GM19351 (cell line): ENCODE measurements around the gene TTLL9.
"Not testable (repeated sequence)": the region's sequence is repeated elsewhere in the genome, so short reads cannot be mapped to it uniquely, and the experiment has no call there.

ENCODE experiments used
- ATAC-seq: cut with Tn5 transposase; IDR thresholded peaks from one replicate; pipeline ENCODE4 v1.9.1; 2021; ENCODE audit warnings: mild to moderate bottlenecking, moderate library complexity; ENCODE audit not compliant: unreplicated experiment

Gene TTLL9

DNA sequence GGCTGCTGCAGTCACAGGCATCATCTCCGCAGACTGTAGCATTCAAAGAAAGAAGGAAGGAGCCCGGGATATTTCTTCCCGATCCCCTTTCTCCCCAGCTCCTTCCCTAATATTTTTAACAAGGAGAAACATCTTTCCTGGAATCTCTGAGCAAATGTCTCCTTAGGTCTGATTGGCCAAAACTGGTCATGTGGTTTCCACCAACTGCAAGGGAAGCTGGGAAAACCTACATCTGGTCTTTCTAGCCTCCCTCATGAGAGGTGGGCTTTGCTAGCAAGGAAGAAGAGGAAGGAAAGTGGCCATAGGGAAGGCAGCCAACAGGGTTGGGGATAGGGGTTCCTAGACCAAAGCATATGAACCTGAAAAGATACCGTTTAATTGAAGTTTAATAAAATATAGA is 46.3 kb downstream of the TTLL9 start:
- no peak for ATAC-seq

DNA sequence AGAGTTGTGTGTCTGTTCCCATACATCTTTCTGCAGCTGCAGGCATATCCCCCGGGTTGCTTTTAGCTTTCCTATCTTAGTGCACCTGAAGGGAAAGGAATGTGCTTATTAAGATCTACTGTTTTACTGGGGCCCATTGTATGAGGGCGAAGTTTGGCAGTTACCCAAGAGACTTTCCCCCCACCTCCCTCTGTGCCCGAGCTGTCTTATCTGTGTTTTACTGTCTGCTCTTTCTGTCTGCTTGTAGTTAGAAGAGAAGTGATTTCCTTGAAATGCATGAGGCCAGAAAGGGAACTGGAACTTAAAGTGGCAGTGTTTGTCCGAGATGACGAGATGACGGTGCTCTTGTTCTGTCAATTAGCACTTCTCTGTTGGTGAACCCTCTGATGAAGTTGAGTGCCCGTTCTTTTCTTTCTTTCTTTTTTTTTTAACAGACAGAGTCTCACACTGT is 47.6 kb downstream of the TTLL9 start:
- not testable (repeated sequence) for ATAC-seq

DNA sequence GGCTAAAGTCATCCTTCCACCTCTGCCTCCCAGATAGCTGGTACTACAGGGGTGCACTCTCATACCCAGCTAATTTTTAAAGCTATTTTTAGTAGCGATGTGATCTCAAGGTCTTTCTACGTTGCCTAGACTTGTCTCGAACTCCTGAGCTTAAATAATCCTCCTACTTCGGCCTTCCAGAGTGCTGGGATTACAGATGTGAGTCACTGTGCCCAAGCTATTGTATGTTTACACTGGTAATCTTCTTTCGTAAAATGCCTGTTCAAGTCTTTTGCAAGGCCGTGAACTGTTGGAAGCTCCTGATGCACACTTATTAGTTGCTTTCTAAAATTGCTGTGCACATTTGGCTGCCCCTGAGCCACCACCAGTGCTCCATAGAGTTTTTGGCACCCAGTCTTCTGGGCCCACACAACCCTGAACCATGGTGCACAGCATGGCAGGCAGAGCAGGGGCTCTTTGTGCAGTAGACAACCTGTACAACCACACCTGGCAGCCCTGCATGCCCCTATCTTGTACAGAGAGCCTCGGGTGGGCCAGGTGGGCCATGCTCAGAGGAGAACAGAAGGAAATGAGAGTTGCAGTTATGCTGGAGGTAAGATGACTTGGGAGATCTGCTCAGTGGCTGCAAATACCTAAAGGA is 48.2 kb downstream of the TTLL9 start:
- no peak for ATAC-seq

DNA sequence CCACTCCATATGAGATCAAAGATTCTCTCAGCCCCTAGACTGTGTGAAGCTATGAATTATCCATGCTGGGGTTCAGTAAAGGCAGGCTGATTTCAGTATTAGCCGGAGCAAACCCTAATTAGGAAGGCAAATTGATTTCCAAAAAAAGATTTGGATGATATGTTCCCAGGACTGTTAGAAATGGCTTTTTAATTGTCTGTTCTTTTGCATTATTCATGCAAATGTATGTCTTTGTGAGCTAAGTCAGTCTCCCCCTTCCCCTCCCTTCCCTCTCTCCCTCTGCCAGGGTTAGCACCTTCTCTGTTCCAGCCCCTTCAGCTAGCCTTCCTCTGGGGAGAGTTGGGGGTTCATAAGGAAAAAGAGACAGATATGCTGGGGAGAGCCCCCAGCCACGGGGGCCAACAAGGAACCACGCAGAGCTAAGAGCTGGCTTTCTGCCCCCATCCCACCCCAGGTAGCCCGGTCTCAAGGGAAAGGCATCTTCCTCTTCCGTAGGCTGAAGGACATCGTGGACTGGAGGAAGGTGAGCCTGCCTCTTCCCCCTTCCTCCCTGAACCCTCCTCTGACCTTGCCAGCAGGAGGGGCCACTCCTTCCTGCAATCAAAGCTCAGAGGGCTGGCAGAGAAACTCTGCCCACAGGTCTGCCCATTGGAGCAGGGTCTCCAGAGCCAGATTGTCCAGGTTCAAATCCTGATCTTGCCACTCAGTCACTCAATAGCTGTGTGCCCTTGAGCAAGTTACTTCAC is 49.1 kb downstream of the TTLL9 start:
- ATAC-seq, result no peak

DNA sequence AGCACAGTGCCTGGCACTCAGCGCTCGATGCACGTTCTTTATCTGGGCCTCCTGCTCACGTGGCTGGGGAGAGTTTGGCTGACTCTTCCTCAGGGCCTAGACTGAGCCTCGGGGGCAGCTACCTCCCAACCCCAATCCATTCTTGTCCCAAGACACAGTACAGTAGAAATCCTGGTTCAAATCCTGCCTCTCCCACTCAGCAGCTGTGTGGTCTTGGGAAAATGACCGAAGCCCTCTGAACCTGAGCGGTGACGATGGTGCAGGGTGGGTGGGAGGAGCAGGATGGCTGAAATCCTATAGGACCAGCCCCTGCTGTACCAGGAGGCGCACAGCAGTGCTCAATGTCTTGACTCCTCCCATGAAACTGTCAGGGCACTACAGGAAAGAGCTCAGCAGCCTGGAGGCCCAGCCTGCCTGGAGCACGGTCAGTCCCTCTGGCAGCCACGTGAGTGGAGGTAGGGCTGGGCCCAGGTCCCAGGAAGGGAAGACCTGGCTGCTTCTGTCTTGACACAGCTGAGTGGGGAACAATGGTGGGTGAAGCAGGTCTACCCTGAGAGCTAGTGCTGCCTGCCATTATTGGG is 49.9 kb downstream of the TTLL9 start:
- no peak for ATAC-seq

DNA sequence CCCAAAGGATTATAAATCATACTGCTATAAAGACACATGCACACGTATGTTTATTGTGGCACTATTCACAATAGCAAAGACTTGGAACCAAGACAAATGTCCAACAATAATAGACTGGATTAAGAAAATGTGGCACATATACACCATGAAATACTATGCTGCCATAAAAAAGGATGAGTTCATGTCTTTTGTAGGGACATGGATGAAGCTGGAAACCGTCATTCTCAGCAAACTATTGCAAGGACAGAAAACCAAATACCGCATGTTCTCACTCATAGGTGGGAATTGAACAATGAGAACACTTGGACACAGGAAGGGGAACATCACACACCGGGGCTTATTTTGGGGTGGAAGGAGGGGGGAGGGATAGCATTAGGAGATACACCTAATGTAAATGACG is 51.0 kb downstream of the TTLL9 start:
- not testable (repeated sequence) for ATAC-seq

DNA sequence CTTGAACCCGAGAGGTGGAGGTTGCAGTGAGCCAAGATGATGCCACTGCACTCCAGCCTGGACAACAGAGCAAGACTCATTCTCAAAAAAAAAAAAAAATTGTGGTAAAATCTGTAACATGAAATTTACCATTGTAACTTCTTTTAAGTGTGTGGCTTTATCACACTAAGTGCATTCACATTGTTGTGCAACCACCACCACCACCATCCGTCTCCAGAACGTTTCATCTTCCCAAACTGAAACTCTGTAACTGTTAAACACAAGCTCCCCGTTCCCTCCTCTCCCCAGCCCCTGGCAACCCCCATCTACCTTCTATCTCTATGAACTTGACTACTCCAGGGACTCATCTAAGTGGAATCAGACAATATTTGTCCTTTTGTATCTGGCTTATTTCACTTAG is 51.7 kb downstream of the TTLL9 start:
- no peak for ATAC-seq

DNA sequence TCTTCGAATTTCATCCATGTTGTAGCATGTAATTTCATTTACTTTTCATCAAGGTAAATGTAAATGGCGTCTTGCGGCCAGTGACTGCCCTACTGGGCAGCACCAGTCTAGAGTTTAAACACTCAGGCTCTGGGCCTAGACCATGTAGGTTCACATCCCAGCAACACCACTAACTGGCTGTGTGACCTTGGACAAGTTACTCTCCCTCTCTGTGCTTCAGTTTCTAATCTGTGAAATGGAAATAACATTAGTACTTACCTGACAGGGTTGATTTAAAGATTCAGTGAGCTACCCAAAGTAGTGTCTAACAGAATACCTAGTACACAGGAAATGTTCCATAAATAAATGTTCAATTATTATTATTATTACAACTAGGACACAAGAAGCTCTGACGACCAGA is 52.2 kb downstream of the TTLL9 start:
- ATAC-seq, result no peak

DNA sequence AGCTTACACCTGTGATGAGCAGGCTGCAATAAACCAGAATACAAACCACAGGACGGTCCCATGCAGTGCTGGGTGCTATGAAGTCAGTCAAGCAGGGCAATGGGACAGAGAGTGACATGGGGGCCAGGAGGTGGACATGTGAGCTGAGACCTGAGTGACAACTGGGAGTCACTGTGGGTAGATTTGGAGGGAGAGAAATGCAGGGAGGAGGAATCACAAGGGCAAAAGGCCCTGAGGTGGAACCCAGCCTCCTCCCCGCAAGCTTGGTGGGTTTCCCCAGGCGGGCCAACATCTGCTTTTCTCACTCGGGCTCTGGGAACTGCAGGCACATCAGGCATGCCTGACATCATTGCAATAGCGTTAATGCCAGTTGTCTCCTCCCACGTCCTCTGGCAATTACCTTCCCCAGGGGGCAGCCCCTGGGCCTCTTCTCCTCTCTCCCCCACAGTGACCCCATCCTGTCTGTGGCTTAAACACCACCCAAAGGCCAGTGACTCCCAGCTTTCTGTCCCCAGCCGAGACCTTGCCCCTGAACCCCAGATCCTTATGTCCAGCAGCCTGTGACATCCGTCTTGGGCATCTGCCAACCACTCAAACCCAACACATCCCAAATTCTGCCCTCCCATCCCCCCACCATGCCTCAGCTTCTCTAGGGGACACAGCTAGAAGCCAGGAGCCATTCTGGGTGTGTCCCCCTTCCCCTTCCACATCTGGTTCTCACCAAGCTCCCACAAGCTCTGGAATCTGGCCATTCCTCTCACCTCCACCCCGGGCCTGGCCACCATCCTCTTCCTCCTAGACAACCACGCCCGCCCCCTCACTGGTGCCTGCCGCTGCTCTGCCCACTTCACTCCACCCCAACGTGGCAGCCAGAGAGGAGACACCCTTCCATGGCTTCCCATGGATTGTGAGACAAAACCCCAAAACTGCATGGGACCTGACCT is 53.2 kb downstream of the TTLL9 start:
- ATAC-seq, result peak; percentile 80

DNA sequence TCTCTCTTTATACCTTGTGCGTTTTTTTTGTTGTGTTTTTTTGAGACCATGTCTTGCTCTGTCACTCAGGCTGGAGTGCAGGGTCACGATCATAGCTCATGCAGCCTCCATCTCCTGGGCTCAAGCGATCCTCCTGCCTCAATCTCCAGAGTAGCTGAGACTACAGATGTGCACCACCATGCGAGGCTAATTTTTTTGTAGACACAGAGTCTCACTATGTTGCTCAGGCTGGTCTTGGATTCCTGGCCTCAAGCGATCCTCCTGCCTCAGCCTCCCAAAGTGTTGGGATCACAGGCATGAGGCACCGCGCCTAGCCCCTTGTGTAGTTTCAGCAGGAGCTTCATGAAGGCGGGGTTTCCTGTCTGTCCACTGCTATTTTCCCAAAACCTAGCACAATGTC is 54.1 kb downstream of the TTLL9 start:
- no peak for ATAC-seq

DNA sequence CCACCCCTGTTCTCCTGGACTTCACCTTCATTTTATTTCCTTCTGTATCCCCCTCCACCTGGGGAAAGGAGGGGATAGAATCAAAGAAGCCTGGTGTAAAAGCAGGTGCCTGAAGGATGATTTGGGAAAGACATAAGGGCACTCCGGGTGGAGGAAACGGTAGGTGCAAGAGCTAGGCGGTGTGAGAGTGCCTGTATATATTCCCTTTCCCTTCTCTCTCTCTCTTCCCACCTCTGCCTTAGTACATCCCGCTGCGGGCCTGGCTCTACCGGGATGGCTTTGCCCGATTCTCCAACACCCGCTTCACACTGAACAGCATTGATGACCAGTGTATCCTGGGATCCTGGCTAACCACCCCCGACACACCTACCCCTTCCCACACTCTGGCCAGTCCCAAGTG is 55.2 kb downstream of the TTLL9 start:
- no peak for ATAC-seq

DNA sequence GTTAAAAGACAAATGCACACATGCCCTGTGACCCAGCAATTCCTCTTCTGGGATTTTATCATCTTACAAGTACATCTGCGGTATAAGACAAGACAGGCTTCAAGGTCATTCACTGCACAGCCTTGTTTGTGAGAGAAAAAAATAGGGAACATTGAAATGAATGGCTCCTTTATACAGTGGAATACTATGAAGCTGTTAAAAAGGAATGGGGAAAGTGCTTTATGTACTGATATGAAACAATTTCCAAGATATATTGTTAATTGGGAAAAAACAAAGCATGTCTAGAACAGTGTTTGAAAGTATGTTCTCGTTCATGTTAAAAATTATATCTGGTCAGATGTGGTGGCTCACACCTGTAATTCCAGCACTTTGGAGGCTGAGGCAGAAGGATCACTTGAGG is 56.1 kb downstream of the TTLL9 start:
- no peak for ATAC-seq

DNA sequence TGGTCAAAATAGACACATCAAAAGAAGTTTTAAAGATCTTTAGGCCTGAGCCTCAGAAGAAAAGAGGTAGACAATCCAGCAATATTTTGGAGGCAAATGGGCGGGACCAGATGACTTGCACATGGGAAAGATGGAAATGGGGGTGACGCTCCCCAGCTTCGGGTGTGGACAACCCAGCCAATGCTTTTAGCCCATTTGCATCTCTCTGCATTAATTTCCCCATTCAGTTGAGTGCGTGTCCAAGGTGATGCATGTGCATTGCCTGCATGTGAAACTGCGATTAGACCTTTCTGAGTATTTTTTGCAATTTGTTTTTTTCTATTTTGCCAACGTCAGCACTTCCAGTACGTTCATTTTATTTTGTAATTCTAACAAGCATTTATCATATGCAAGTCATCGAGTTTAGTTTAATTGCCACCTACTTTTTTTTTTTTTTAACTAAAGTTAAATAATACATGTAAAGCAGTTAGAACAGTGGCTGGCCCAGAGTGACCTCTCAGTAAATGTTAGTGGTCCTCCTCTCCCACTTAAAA is 57.3 kb downstream of the TTLL9 start:
- ATAC-seq, result no peak

DNA sequence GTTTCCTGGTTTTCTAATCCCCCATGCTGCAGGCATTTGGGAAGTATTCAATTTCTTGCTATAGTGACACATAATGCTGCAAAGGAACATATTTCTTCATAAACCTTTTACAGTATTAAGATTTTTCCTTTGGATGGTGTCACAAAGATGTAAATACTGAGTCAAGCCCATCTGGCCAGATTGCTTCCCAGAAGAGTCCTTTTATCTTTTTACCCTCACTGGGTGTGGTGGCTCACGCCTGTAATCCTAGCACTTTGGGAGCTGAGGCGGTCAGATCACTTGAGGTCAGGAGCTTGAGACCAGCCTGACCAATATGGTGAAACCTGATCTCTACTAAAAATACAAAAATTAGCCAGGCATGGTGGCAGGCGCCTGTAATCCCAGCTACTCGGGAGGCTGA is 59.2 kb downstream of the TTLL9 start:
- not testable (repeated sequence) for ATAC-seq

DNA sequence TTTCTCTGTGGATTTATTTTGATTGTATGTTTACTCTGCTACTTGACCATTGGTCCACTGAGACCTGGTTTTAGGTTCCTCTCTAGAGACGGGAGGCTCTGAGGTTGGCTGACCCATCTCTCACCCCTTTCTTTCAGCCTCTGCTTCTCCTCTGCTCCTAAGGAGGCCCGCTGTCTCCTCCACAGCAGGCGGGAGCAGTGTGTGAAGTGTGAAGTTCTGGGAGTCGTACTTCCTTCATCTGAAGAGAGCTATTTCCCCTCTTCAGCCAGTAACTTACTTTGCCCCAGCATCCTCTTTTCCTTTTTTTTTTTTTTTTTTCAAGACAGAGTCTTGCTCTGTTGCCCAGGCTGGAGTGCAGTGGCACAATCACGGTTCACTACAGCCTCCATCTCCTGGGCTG is 60.3 kb downstream of the TTLL9 start:
- no peak for ATAC-seq

DNA sequence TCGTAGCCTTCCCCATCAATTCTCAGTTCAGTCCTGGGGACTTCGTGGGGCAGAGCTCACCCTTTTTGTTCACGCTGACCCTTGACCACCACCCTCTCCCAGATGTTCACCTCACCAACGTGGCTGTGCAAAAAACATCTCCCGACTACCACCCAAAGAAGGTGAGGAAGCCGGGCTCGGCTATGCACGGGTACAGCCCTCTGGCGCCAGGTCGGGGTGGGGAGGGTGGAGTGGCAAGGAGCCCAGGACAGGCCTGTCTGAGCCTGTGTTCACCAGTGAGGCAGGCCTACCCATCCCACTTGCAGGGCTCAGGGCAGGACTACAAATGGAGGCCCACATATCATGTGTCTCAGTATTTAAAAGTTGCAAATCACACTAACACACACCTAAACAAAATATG is 63.3 kb downstream of the TTLL9 start:
- no peak for ATAC-seq

DNA sequence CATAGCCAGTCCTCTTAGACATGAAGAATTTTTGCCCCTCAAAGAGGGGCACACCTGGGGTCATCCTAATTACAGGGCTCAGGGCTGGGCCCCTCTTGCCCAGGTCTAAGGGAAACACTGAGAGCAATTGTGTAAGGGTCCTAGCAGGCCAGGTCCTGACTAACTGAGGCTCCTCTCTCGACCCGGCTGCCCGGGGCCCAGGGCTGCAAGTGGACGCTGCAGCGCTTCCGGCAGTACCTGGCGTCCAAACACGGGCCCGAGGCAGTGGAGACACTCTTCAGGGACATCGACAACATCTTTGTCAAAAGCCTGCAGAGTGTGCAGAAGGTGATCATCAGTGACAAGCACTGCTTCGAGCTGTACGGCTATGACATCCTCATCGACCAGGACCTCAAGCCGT is 64.1 kb downstream of the TTLL9 start:
- ATAC-seq, result no peak

DNA sequence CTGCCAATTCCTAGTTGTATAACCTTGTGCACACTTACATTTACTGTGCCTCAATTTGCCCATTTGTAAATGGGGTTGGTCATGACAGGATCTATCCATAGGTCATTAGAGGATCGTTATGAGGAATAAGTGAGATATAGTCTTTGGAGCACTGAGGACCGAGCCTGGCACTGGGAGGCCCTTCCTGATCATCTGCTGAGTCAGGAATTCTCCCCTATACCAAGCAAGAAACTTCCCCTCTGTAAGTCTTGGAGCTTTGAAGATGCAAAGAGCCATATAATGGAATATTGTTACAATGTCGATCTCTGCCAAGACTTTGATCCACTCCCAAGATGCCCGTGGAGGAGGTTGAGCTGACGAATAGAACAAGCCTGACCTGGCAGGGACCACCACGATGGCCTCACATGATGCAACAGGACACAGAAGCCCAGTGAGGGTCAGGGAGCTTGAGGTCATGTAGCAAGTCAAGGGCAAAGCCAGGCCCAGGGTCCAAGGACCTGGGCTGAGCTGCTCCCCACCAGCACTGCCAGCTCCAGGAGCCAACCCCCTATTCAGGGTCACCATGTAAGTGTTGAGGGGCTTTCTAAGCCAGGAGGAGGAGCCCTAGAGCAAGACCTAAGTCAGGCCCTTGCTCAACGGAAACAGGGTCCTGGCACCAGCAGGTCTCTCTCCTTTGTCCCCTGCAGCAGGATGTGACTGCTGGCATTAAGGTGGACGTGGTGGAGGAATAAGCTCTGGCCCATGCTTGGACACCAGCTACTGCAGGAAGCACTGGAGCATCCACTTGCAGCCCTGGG is 64.7 kb downstream of the TTLL9 start:
- no peak for ATAC-seq

DNA sequence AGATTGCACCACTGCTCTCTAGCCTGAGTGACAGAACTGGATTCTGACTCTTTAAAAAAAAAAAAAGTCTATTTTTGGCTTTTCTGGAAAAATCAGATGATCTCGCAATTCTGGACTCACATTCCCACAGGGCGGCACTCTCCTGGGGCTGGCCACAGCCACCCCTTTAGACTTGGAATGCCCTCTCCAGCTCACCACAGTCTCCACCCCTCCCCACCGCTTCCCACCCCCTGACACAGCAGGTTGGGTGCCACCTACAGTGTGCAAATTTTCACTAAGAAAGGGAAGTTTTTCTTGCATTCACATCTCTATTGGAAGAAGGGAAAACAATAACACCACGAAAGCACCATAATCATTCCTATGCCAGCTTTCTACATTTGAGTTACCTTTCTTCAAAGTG is 66.0 kb downstream of the TTLL9 start:
- ATAC-seq, result no peak

DNA sequence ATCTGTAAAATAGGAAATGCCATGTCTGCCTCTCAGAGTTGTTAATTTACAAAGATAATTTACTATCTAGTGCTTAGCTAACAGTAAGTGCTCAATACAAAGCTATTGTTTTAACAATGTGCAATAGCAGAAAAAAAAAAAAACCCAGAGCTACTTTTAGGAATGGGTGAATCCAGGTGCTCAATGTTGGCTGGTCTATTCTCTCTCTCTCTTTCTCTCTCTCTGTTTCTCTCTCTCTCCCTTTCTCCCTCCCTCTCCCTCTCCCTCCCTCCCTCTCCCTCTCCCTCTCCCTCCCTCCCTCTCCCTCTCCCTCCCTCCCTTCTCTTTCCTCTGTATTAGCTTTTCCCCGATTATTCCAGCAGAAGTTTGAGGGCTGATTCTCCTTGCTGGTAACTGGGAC is 67.4 kb downstream of the TTLL9 start:
- no peak for ATAC-seq
